Measurements from ENCODE around the gene DMP1.

DNA sequence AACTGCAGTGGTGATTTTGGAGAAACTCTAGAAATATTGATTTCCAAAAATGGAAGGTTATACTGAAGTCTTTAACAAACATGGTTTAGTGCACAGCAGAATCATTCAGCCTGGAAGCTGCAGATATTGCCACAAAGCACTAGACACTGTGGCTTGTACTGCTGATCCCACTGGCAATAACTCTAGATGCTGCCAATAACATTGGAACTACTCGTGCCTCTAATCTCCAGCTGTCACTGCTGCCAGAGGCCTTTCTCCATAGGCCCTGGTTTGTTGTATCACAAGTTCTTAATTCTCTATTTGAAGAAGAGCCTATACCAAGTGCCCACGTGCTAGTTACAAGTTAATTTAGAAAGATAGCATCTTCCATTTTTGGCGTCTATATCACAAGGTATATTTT lies 19.3 kb downstream of the DMP1 start:
- TF ChIP-seq, protein P1, sequence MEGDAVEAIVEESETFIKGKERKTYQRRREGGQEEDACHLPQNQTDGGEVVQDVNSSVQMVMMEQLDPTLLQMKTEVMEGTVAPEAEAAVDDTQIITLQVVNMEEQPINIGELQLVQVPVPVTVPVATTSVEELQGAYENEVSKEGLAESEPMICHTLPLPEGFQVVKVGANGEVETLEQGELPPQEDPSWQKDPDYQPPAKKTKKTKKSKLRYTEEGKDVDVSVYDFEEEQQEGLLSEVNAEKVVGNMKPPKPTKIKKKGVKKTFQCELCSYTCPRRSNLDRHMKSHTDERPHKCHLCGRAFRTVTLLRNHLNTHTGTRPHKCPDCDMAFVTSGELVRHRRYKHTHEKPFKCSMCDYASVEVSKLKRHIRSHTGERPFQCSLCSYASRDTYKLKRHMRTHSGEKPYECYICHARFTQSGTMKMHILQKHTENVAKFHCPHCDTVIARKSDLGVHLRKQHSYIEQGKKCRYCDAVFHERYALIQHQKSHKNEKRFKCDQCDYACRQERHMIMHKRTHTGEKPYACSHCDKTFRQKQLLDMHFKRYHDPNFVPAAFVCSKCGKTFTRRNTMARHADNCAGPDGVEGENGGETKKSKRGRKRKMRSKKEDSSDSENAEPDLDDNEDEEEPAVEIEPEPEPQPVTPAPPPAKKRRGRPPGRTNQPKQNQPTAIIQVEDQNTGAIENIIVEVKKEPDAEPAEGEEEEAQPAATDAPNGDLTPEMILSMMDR (conservative IDR thresholded peaks at IDR 0.05; ENCODE audit: low read depth, low read length) = no peak
- TF ChIP-seq EZH2 (IDR thresholded peaks at IDR 0.05; ENCODE audit: low read length, unreplicated experiment) = no peak
- no peak for TF ChIP-seq EZH2phosphoT487 (IDR thresholded peaks at IDR 0.05; ENCODE audit: borderline replicate concordance, low read length)
